Myocyte (in vitro differentiated cells): ENCODE measurements around the gene WRAP73. TPM values are rescaled to one million over a fixed set of nuclear protein-coding genes. Genes with fewer than 3 reads are reported as not detected.
"Not testable (repeated sequence)": the region's sequence is repeated elsewhere in the genome, so short reads cannot be mapped to it uniquely, and the experiment has no call there.

Source experiments
- DNase-seq: peaks from one replicate; pipeline ENCODE4 v3.0.0-alpha.2; 2012; ENCODE audit warnings: low read depth
- total RNA-seq: library from RNA; depleted of rRNA; stranded (reverse); fragments of >200 nt; gene quantifications from 2 replicates; pipeline ENCODE4 v1.2.3, GENCODE V29; 2014

The WRAP73 gene
- total RNA-seq, 1 donor from 2014 or later = 25.8 TPM

DNA sequence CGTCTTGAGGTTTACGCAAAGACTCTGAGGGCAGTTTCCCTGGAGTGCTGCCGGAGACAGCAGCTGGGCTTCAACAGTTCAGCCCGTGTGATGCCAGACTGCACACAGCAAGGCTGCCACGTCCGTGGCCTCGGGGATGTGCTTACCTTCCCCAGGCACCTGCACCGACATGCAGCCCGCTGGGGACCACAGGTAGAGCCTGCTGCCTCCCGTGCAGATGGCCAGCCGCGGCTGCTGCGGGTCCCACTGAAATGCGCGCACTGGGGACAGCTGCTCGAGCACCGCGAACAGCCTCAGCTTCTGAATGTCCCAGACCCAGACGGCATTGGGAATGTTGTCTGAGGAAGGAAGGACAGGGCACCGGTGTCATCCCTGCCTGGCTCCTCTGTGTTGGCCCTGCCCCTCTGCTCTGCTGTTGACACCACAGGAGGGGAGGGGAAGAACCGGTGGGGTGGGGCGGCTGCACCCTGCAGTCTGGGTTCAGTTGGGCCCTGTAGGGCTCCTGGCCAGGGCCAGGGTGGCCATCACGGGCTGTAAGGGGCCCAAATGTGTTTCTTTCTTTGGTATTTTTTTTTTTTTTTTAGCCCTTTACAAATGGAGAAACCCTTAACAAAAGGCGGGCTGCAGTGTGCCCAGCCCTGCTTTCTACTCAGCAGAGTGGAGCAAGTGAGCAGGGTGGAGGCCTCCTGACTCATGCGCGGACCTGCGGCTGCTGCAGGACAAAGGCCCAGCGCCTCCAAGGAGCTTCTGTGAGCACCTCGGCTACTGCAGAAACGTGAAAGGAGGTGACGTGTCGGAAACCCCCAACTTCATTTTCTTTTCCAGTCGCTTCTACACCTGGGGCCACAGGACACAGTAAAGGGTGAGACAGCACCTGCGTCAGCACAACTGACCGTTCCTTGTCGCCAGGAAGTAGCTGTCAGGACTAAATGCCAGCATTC lies 18.3 kb downstream of the WRAP73 start:
- DNase-seq = no peak

DNA sequence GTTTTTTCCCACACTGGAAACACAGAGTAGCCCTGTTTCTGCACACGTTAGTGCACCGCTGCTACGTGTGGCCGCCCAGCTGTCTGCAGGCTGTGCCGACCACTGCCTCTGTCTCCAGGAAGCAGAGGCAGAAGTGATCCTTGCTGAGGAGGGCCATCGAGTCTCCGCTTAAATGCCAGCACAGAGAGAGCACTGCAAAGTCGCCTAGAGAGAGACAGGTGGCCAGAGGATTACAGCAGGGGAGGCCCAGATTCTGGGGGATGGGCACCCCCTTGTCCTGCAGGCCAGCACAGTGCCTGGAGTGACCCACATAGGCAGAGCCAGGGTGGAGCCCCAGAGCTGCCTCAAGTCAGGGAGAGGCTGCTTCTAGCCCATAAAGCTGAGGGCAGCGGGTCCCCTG lies 19.0 kb downstream of the WRAP73 start:
- no peak for DNase-seq

DNA sequence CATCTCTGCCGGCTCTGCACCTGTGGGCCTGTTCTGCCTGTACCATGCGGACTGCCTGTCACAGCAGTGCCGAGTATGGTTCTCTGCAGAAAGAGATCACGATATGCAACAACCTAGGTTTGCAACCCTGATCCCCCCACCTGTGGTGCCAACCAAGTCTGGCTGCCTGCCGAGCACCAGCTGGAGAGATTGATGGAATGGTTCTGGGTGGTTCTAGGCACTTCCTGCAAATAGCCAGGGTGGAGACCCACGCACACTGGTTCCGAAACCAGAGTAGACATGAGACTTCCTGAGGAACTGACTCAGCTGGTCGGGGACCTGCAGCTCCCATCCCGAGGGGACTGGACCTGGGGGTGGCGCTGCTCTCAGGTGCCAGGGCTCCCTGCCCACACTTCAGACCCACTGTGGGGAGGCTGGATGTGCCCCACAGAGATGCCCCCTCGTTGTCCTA lies 19.7 kb downstream of the WRAP73 start:
- no peak for DNase-seq

- DNase-seq = no peak
Observed at GRCh38 chr1:3629561-3630160, 20.2 kb downstream of the WRAP73 start.

DNA sequence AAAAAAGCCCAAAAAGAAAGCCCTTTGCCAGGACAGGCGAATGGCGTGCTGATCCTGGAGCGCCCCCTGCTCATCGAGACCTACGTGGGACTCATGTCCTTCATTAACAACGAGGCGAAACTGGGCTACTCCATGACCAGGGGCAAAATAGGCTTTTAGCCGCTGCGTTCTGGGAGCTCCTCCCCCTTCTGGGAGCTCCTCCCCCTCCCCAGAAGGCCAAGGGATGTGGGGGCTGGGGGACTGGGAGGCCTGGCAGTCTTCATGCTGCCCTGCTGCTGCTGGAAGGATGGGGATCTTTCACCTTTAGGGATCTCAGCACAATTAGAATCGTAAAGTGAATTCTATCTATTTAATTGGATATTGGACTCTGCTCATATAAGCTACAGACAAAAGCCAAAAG lies 21.5 kb downstream of the WRAP73 start:
- no peak for DNase-seq

GRCh38 chr1:3627515-3628253 lies 22.2 kb downstream of the WRAP73 start:
- DNase-seq = no peak

- no peak for DNase-seq
Observed at GRCh38 chr1:3626025-3626424, 23.9 kb downstream of the WRAP73 start.

- DNase-seq = peak; percentile 66
Observed at GRCh38 chr1:3625151-3625907, 24.6 kb downstream of the WRAP73 start.

GRCh38 chr1:3624200-3625136 lies 25.4 kb downstream of the WRAP73 start, which contains the start of gene TPRG1L:
Gene TPRG1L, plus strand, starts transcription at chr1:3625015. Its CDS starts 58 bp downstream, at chr1:3625073.
- peak; percentile 97 for DNase-seq

- DNase-seq = peak; percentile 10
Observed at GRCh38 chr1:3623441-3624199, 26.3 kb downstream of the WRAP73 start.

DNA sequence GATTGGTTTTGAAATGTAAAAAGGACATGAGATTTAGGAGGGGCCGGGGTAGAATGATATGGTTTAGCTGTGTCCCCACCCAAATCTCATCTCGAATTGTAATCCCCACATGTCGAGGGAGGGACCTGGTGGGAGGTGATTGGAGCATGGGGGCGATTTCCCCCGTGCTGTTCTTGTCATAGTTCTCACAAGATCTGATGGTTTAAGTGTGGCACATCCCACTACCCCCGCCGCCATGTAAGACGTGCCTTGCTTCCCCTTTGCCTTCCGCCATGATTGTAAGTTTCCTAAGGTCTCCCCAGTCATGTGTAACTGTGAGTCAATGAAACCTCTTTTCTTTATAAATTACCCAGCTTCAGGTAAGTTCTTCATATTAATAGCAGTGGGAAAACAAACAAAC lies 27.8 kb downstream of the WRAP73 start:
- not testable (repeated sequence) for DNase-seq

DNA sequence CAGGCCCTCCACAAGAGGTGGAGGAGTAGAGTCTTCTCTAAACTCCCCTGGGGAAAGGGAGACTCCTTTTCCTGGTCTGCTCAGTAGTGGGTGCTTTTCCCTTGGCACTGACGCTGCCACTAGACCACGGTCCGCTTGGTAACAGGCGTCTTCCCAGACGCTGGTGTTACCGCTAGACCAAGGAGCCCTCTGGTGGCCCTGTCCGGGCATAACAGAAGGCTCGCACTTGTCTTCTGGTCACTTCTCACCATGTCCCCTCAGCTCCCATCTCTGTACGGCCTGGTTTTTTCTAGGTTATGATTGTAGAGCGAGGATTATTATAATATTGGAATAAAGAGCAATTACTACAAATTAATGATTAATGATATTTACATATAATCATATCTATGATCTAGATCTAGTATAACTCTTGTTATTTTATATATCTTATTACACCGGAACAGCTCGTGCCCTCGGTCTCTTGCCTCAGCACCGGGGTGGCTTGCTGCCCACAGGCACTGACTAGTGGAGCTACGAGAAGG lies 28.7 kb downstream of the WRAP73 start:
- DNase-seq = peak; percentile 41

GRCh38 chr1:3620708-3621107 lies 29.2 kb downstream of the WRAP73 start:
- no peak for DNase-seq

DNA sequence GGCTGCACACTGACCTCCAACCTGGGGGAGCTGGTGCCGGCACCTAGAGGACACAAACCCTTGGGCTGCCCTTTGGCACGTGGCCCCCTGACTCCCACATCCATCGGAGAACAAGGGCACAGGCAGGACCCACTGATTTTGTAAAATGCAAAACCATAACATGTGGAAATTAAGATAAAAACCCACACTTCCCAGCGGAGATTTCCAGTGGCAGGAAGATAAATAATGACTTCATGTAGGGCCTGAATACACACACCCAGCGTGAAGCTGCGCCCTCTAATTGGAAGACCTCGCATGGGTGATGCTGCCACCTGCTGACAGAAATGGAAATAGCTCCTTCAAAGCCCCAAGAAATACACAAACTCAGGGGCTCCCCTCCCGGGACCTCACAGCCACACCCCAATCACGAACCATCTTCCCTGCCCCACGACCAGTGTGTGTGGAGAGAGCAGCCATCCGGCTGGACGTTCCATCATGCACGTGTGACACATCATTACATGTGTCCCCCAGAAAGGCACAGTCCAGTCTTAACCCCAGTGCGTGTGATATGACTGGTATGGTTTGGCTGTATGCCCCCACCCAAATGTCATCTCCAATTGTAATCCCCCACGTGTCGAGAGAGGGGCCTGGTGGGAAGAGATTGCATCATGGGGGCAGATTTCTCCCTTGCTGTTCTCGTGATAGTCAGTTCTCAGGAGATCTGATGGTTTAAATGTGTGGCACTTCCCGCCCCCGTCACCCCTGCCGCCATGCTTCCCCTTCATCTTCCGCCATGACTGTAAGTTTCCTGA lies 30.8 kb downstream of the WRAP73 start:
- peak; percentile 78 for DNase-seq

DNA sequence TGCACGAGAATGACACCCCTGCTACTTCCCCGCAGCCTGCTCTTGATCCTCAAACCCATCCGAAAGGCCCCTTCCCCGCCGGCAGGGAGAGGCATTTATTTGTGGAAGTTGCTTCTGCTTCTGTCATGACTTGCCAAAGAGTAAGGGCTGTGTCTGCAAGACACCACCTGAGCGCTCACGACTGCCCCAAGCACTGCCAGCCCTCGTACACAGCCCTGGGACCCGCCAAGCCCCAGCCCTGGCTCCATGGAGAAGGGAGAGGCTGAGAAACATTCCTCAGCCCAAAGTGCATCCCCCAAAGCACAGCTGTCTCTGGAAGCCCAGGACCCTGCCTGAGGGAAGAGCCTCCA lies 31.4 kb downstream of the WRAP73 start:
- no peak for DNase-seq

DNA sequence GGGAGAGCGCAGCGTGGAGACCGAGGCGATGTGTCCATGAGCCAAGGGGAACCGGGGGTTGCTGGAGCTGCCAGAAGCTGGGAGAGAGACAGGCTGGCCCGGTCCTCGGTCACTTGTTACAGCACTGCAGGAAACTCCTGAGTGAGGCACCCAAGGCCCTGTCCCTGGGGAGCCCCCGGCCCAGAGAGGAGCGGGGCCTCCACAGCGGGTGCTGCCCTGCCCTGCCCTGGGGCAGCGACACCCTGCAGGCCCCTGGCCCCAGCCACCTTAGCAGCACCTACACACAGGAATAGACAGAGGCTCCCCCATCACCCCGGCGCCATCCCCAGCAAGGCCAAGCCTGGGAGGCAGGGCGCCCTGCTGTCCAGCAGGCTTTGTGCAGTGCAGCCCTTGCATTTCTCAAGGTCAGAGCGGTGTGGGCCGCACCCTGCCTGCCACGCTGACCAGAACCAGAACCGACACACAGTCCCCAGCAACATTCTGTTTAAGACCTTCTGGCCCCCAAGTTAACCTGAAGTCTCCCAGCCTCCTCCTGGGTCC lies 32.0 kb downstream of the WRAP73 start:
- DNase-seq = no peak

DNA sequence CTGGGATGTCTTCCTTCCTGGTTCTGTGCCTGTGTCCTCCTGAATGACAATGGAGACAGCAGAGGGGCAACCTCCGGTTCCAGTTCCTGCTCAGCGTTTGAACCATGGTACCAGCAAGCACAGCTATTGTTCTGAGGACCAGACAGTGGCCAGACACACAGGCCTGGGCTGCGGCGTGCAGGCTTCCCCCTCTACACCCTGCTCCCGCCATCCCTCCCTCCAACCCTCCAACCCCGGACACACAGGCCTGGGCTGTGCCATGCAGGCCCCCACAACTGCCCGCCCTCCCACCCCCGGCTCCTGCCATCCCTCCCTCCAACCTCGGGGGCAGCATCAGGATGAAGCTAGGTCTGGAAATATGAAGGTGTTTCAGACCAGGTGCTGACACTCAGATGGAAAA lies 33.0 kb downstream of the WRAP73 start:
- DNase-seq = no peak
